Stimulated activated CD8-positive, alpha-beta memory T cell treated with anti-CD3 and anti-CD28 coated beads, Interleukin-4, amount 100 ng/mL, for 1 hour (primary cell): ENCODE measurements around the gene IRF5.
"Not testable (repeated sequence)": the region's sequence is repeated elsewhere in the genome, so short reads cannot be mapped to it uniquely, and the experiment has no call there.

Source experiments
- DNase-seq, 2 donors: peaks; one replicate each; pipeline ENCODE4 v3.0.0-alpha.2; 2020; ENCODE audit warnings: low read depth in 2 of 2, low spot score in 1 of 2

The IRF5 gene

GRCh38 chr7:128938544-128939074, 882 bp downstream of the IRF5 start:
- DNase-seq = no peak

- DNase-seq = no peak
These were observed 1.5 kb downstream of the IRF5 start for GRCh38 chr7:128939075-128939860.

- no peak for DNase-seq
These were observed 2.2 kb downstream of the IRF5 start for GRCh38 chr7:128939861-128940410.

- DNase-seq = no peak
These were observed 3.0 kb downstream of the IRF5 start for GRCh38 chr7:128940494-128941322.

- DNase-seq = no peak
These were observed 3.7 kb downstream of the IRF5 start for GRCh38 chr7:128941323-128941890.

- no peak for DNase-seq
These were observed 4.3 kb downstream of the IRF5 start for GRCh38 chr7:128941946-128942526.

- not testable (repeated sequence) for DNase-seq
These were observed 5.5 kb downstream of the IRF5 start for GRCh38 chr7:128943251-128943650.

- no peak for DNase-seq
These were observed 6.9 kb downstream of the IRF5 start for GRCh38 chr7:128944487-128945236.

- no peak for DNase-seq
These were observed 8.1 kb downstream of the IRF5 start for GRCh38 chr7:128945668-128946366.

GRCh38 chr7:128946936-128947830, 9.5 kb downstream of the IRF5 start:
- no peak for DNase-seq

GRCh38 chr7:128947854-128948253, 10.1 kb downstream of the IRF5 start:
- DNase-seq = no peak

- DNase-seq = no peak
These were observed 10.7 kb downstream of the IRF5 start for GRCh38 chr7:128948312-128948973.

GRCh38 chr7:128948976-128949760, 11.4 kb downstream of the IRF5 start:
- no peak for DNase-seq

GRCh38 chr7:128951296-128951695, 13.6 kb downstream of the IRF5 start:
- DNase-seq = no peak

- DNase-seq = no peak
These were observed 16.4 kb downstream of the IRF5 start for GRCh38 chr7:128954150-128954549.

- DNase-seq = no peak
These were observed 17.4 kb downstream of the IRF5 start for GRCh38 chr7:128954830-128955802.
